ENCODE results near the gene ITGAV.

- TF ChIP-seq, protein P1, sequence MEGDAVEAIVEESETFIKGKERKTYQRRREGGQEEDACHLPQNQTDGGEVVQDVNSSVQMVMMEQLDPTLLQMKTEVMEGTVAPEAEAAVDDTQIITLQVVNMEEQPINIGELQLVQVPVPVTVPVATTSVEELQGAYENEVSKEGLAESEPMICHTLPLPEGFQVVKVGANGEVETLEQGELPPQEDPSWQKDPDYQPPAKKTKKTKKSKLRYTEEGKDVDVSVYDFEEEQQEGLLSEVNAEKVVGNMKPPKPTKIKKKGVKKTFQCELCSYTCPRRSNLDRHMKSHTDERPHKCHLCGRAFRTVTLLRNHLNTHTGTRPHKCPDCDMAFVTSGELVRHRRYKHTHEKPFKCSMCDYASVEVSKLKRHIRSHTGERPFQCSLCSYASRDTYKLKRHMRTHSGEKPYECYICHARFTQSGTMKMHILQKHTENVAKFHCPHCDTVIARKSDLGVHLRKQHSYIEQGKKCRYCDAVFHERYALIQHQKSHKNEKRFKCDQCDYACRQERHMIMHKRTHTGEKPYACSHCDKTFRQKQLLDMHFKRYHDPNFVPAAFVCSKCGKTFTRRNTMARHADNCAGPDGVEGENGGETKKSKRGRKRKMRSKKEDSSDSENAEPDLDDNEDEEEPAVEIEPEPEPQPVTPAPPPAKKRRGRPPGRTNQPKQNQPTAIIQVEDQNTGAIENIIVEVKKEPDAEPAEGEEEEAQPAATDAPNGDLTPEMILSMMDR (IDR thresholded peaks at IDR 0.05) = no peak
- no peak for TF ChIP-seq POLR2AphosphoS5 (IDR thresholded peaks at IDR 0.05)
- TF ChIP-seq POLR2A (IDR thresholded peaks at IDR 0.05; ENCODE audit: low read depth) = no peak
These were observed 107.7 kb downstream of the ITGAV start for GRCh38 chr2:186697536-186697935.

Data from esophagus muscularis mucosa (tissue), 3 donors.